PC-3 (cell line): ENCODE data around the gene NEGR1. TPM values are rescaled to one million over a fixed set of nuclear protein-coding genes. Genes with fewer than 3 reads are reported as not detected.

ENCODE experiments used
- ATAC-seq: fragments of 200-7000 bp; cut with Tn5 transposase; 2 replicates; pipeline ENCODE4 v1.9.1; 2020; ENCODE audit warnings: mild to moderate bottlenecking, moderate library complexity
- BruUV-seq: library from RNA; stranded (reverse); fragments of 400-500 nt; replicated peaks from 2 replicates; lab custom pipeline; 2021; lab: Mats Ljungman, UMichigan
- CTCF ChIA-PET: fragments of 300-600 bp; sonication (Branson Sonifier 250); formaldehyde crosslinking; loops from one replicate; lab custom pipeline; 2022; ENCODE audit warnings: antibody characterized with exemption; lab: Charles Lee
- POLR2A ChIA-PET: fragments of 300-600 bp; sonication (Branson Sonifier 250); formaldehyde crosslinking; loops from one replicate; lab custom pipeline; 2022; ENCODE audit warnings: antibody characterized with exemption; ENCODE audit not compliant: unreplicated experiment; lab: Charles Lee
- DNase-seq: peaks from one replicate; pipeline ENCODE4 v3.0.0-alpha.2; 2015
- H2AFZ ChIP-seq: fragments of 300-600 bp; sonication (generic); 2 replicates; pipeline ENCODE4 v1.6.0; 2016; ENCODE audit warnings: antibody characterized with exemption, low read length
- H3F3A ChIP-seq: fragments of 300-600 bp; sonication (generic); one replicate; pipeline ENCODE4 v1.6.0; 2017; ENCODE audit warnings: antibody characterized with exemption, low read length, control low read depth, mild to moderate bottlenecking; ENCODE audit not compliant: unreplicated experiment
- H3K27ac ChIP-seq: fragments of 300-600 bp; sonication (generic); 2 replicates; pipeline ENCODE4 v1.5.1; 2016; ENCODE audit warnings: mild to moderate bottlenecking, low read length
- H3K27me3 ChIP-seq: fragments of 300-600 bp; sonication (generic); 2 replicates; pipeline ENCODE4 v1.6.1; 2016; ENCODE audit warnings: low read length, mixed read lengths
- H3K36me3 ChIP-seq: fragments of 300-600 bp; sonication (generic); 2 replicates; pipeline ENCODE4 v1.6.1; 2016; ENCODE audit warnings: low read depth, mixed run types, low read length, mixed read lengths
- H3K4me1 ChIP-seq: fragments of 300-600 bp; sonication (generic); 2 replicates; pipeline ENCODE4 v1.5.1; 2016; ENCODE audit warnings: low read length; ENCODE audit not compliant: insufficient read depth
- H3K4me2 ChIP-seq: fragments of 300-600 bp; sonication (generic); 2 replicates; pipeline ENCODE4 v1.6.0; 2016; ENCODE audit warnings: low read length
- H3K4me3 ChIP-seq: fragments of 300-600 bp; sonication (generic); 2 replicates; pipeline ENCODE4 v1.5.1; 2016; ENCODE audit warnings: mild to moderate bottlenecking, low read length, mixed read lengths
- H3K79me2 ChIP-seq: fragments of 300-600 bp; sonication (generic); 2 replicates; pipeline ENCODE4 v1.6.1; 2017; ENCODE audit warnings: low read length, mixed read lengths
- H3K9ac ChIP-seq: fragments of 300-600 bp; sonication (generic); 2 replicates; pipeline ENCODE4 v1.6.0; 2016; ENCODE audit warnings: mild to moderate bottlenecking, low read length
- H3K9me2 ChIP-seq: fragments of 300-600 bp; sonication (generic); replicated peaks from 2 replicates; pipeline ENCODE4 v1.6.1; 2016; ENCODE audit warnings: mixed run types, low read length, mixed read lengths
- H3K9me3 ChIP-seq: fragments of 300-600 bp; sonication (generic); 2 replicates; pipeline ENCODE4 v1.6.1; 2016; ENCODE audit warnings: low read length, mixed read lengths
- H4K20me1 ChIP-seq: fragments of 300-600 bp; sonication (generic); 2 replicates; pipeline ENCODE4 v1.6.1; 2016; ENCODE audit warnings: low read length, mixed read lengths
- CTCF ChIP-seq: fragments of 300-600 bp; sonication (generic); conservative IDR thresholded peaks from 2 replicates; pipeline ENCODE4 v1.5.1; 2017; ENCODE audit warnings: antibody characterized with exemption, low read depth, mild to moderate bottlenecking, low read length
- EZH2 ChIP-seq: fragments of 300-600 bp; sonication (generic); IDR thresholded peaks from one replicate; pipeline ENCODE4 v1.6.1; 2017; ENCODE audit warnings: antibody characterized with exemption, mild to moderate bottlenecking, low read length; ENCODE audit not compliant: unreplicated experiment
- EZH2phosphoT487 ChIP-seq: fragments of 300-600 bp; sonication (generic); IDR thresholded peaks from 2 replicates; pipeline ENCODE4 v1.6.1; 2018; ENCODE audit warnings: mild to moderate bottlenecking, antibody characterized with exemption, low read length, borderline replicate concordance
- intact Hi-C: fragments of 100-400 bp; cut with micrococcal nuclease; formaldehyde crosslinking; loops from 2 replicates; pipeline ENCODE4 v1.9.0; 2023
- total RNA-seq: library from RNA; depleted of rRNA; stranded (reverse); fragments of >200 nt; gene quantifications from 2 replicates; pipeline ENCODE4 v1.2.3, GENCODE V29; 2014

The NEGR1 gene
- total RNA-seq, 1 experiment from 2014 or later = 3.4 TPM

GRCh38 chr1:71413441-71414175 lies 868.7 kb downstream of the NEGR1 start:
- TF ChIP-seq EZH2phosphoT487 (no peak), CTCF (no peak), EZH2 (no peak)
- intact Hi-C loops = no loop called here
- CTCF ChIA-PET = no interaction called here

GRCh38 chr1:71400050-71400449 lies 882.3 kb downstream of the NEGR1 start:
- Histone ChIP-seq H3K9me2 (no peaks in the 10 kb centered on the region), H3K4me2 (no peak overlapping the region), H3K9ac (no peak overlapping the region), H3F3A (no peaks in the 10 kb centered on the region), H4K20me1 (no peaks in the 10 kb centered on the region), H3K4me3 (no peak overlapping the region), H3K79me2 (no peaks in the 10 kb centered on the region), H3K27ac (no peak overlapping the region), H3K4me1 (no peaks in the 10 kb centered on the region), H3K9me3 (no peaks in the 10 kb centered on the region), H2AFZ (no peak overlapping the region), H3K27me3 (no peaks in the 10 kb centered on the region), H3K36me3 (no peaks in the 10 kb centered on the region)
- ATAC-seq (no peak), DNase-seq (no peak)
- POLR2A ChIA-PET = no interaction called here
- no TSS peak for BruUV-seq
- intact Hi-C loops = no loop called here
- TF ChIP-seq EZH2phosphoT487 (no peak), EZH2 (no peak), CTCF (no peak)
- CTCF ChIA-PET = no interaction called here

More at GRCh38 chr1:71413441-71414175, 868.7 kb downstream of the NEGR1 start:
- Histone ChIP-seq H3K9me3 (no peaks in the 10 kb centered on the region), H3K4me2 (no peak overlapping the region), H3K27me3 (no peaks in the 10 kb centered on the region), H3F3A (no peaks in the 10 kb centered on the region), H2AFZ (no peak overlapping the region), H3K27ac (no peak overlapping the region), H3K9ac (no peak overlapping the region), H3K79me2 (no peaks in the 10 kb centered on the region), H3K9me2 (no peaks in the 10 kb centered on the region), H4K20me1 (no peaks in the 10 kb centered on the region), H3K4me3 (no peak overlapping the region), H3K4me1 (no peaks in the 10 kb centered on the region), H3K36me3 (no peaks in the 10 kb centered on the region)
- DNase-seq = no peak
- no TSS peak for BruUV-seq
- ATAC-seq = no peak
- POLR2A ChIA-PET = no interaction called here

- TF ChIP-seq EZH2phosphoT487 (no peak), EZH2 (no peak), CTCF (no peak)
- Histone ChIP-seq H3K27ac (no peak overlapping the region), H3K27me3 (no peaks in the 10 kb centered on the region), H3K9me2 (no peaks in the 10 kb centered on the region), H3K4me1 (no peaks in the 10 kb centered on the region), H3K4me2 (no peak overlapping the region), H4K20me1 (no peaks in the 10 kb centered on the region), H3K9ac (no peak overlapping the region), H3K4me3 (no peak overlapping the region), H3F3A (no peaks in the 10 kb centered on the region), H3K36me3 (no peaks in the 10 kb centered on the region), H3K79me2 (no peaks in the 10 kb centered on the region), H3K9me3 (no peaks in the 10 kb centered on the region), H2AFZ (no peak overlapping the region)
- ATAC-seq = no peak
- DNase-seq = no peak
- CTCF ChIA-PET = no interaction called here
- intact Hi-C loops = no loop called here
- no TSS peak for BruUV-seq
- POLR2A ChIA-PET = no interaction called here
Observed at GRCh38 chr1:71399594-71399993, 882.7 kb downstream of the NEGR1 start.
